ENCODE data around the gene PRKCQ.

PRKCQ gene

GRCh38 chr10:6431186-6431585, 148.9 kb downstream of the PRKCQ start:
- no peak for DNase-seq

DNA sequence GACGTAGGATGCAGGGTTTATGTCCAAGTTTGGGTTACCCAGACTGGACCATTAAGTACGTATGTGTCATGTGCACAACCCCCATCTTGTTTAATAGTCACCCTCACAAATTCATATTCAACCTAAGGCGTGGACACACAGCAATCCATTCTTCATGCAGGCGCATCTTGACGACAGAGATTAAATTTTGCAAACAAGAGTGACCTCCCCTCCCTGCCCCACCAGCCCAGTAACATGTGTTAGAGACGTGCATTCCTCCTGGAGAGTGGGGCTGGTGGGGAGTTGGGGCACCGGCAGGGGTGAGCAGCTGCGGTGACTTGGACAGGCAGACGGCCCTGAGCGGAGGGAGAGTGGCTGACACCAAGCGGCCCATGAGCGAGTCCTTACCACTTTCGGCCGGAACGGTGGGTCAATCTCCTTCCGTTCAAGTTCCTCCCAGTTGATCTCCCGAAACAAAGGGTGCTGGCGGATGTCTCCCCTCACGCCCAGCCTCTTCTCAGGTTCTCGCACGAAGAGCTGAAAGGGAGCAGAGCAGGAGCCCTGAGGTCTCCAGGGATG, 149.6 kb downstream of the PRKCQ start:
- no peak for DNase-seq

DNA sequence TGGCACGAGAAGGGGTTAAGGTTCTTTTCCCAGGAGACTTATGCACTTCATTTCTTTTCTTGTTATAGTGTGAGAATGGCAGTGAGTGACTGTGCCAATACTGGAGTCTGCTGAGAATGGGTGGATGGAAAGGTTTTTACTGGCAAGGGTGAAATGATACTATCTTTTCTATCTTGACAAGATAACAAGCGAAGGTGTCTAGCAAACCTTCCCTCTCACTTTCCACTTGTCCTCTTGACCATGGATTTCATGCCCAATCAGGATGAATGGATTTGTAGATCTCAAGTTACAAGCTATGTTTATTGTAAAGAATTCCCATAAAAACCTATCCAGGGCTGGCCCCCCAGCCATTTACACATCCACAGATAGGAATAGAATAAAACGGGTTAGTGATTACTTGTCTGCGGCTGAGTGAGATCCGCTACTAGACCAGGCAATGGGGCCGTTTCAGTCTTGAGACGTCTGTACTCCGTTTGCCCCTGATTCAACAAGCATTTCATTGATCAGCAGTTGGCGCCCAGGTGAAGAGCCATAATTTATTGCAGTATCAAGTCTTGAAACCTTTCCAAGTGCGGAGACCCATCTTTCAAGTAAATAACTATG, 152.6 kb downstream of the PRKCQ start:
- DNase-seq: no peak

DNA sequence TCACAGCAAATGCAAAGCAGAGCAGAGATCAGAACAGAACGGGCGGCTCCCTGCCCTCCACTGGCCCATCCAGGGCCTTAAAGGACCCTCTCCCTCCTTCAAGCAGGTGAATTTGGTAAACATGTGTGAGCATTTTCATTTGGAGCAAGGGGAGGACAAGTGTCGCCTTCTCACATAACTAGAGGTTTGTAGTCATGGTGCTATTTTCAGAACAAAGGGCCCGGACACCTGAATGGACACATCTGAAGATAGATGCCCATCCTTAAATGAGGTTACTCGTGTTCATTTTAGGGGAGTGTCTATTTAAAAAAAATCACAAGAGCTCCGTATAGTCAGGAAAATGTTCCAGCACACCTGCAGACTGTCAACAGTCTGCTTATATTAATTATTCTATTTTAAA, 153.8 kb downstream of the PRKCQ start:
- no peak for DNase-seq

DNA sequence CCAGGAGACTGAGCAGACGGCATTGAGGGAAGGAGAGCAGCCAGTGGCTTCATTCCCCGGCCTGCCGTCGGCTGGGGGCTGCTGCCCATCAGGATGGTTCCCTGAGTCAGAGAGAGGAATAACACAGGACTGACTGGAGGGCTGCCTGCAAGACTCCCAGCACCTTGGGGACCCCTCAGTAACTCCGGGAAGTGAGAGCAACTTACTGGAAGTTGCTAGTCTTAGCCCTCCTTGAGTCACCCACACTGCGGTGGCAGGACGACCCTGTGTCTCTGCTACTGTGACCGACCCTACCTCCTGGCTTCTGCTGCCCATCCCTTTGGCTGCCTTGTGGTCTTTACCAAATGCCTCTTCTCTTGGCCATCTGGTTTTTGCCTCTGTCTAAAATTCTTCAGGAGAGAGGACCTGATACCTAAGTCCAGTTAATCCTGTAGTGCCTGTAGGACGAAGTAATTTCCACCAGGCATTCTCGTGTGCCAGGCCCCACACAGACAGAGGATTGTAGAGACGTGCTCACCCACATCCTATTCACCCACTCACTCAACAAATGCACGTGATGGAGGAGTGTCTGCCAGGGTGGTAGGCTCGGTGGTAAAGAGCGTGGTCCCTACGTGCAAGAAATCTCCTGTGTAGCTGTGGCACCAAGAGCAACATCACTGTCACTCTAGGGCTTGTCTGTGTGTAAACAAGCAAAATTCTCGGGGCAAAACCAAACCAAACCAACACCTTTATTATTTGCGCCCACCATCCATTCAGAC, 156.5 kb downstream of the PRKCQ start:
- no peak for DNase-seq

DNA sequence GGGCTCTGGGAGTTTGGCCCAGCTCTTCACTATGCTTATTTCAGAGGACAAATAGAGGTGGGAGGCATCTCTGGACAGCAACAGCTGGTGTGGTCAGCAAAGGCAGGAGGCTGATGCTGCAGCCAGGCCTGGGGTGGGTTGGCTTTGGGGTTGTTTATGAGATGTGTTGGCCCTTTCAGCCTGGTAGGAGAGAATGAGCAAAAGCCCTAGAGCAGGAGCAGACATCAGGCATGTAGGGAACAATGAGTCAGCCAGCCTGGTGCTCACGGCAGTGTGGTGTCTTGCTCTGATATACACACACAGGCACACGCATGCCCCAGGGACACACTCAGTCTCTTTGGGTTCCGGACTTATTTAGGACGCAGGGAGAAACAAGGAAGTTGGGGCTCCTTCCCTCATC, 157.1 kb downstream of the PRKCQ start:
- no peak for DNase-seq

DNA sequence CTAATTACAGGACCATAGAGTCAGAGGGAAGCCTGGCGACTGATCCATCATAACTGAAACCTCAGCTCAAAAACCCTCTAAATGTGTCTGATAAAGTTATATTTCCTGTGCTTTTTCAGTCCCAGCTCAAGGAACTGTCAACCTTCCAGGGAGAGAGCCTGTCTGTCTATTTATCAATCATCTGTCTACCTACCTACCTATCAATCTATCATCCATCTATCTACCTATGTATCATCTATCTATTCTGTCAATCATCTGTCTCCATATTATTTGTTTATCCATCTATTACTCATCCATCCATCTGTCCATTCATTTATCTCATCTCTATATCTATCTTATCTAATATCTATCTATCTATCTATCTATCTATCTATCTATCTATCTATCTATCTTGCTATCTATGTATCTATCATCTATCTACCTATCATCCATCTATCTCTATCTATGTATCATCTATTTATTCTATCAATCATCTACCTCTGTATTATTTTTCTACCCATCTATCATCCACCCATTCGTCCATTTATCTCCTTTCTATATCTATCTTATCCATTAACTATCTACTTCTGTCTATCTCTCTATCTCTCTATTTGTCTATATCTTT, 161.4 kb downstream of the PRKCQ start:
- DNase-seq: no peak

DNA sequence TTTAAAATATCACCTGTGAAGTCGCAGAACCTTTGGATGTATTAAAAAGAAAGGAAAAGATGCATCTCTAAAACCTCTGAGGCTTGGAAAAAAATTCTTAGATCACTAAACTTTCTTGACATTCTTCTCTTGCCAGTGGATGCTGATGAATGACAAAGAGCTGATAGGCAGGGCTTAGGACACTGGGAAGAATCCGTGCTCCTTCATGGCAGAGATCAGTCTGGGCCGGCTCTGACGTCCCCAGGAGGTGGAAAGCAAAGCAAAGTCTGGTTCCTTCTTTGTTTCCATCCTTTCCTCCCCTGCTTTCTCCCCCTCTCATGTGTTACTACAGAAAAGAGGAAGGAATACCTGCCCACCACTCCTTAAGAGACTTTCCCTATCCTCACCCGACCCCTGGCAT, 161.9 kb downstream of the PRKCQ start:
- no peak for DNase-seq

DNA sequence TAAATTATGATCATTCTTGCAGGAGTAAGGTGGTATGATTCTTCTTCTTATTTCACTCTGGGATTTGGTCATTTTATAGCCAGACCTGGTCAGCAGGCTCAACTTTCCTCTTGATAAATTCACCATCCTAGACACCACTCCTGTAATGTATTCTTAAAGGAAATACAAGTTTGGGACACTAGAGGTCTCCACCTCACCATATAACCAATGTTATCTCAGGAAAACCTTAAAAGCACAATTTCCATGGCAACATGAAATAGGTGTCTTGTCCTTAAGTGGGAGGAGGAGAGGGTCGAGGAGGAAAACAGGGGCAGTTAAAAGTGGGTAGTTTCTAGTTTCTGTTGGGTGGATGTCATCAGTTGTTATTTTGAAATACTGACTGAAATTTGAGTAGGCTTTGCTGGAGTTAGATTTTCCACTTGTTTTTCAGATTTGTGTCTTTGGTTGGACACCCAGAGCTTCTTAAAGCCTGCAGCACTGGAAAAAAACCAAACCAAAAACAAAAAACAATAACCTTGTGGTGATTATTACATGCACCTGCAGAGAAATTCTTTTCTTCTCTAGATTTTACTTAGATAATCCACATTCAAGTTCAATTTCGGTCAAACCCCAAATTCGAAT, 163.1 kb downstream of the PRKCQ start:
- no peak for DNase-seq

DNA sequence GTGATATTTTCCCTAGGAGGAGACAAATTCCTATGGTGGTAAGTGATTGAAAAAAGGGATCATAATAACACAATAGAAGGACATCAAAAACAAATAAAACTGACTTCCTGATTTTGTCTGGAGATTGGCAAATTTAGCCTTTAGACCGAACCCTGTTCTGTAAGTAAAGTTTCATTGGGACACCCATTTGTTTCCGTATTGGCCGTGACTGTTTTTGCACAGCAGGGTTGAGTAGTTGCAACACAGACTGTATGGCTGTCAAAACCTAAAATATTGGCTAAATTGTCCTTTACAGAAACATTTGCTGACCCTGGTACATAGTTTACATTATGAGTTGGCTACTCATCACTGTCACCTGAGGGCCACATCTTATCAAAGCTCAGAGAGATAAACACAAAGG, 168.6 kb downstream of the PRKCQ start:
- DNase-seq: no peak

GRCh38 chr10:6410830-6411229, 169.2 kb downstream of the PRKCQ start:
- no peak for DNase-seq

- peak; percentile 4 for DNase-seq
Observed at GRCh38 chr10:6409971-6410643, 170.0 kb downstream of the PRKCQ start.

DNA sequence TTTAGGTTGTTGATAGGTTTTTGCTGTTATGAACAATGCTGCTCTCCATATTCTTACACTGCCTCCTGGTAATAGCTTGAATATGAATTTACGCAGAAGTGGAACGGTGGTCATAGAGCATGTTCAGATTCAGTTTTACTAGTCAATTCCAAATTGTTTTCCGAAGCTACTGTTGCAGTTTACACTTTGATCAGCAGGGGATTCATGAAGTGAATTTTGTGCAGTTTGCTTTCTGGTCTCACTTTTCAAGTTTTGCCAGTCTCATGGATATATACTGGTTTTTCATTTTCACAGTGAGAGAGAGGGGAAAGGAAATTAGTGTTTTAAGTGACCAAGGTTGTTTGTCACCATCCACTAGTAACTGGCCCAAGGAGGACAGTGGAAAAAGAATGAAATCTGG, 171.3 kb downstream of the PRKCQ start:
- DNase-seq: no peak

- no peak for DNase-seq
Observed at GRCh38 chr10:6407034-6407721, 172.9 kb downstream of the PRKCQ start.

GRCh38 chr10:6406220-6407033, 173.6 kb downstream of the PRKCQ start:
- DNase-seq: no peak

GRCh38 chr10:6405713-6406112, 174.4 kb downstream of the PRKCQ start:
- no peak for DNase-seq

DNA sequence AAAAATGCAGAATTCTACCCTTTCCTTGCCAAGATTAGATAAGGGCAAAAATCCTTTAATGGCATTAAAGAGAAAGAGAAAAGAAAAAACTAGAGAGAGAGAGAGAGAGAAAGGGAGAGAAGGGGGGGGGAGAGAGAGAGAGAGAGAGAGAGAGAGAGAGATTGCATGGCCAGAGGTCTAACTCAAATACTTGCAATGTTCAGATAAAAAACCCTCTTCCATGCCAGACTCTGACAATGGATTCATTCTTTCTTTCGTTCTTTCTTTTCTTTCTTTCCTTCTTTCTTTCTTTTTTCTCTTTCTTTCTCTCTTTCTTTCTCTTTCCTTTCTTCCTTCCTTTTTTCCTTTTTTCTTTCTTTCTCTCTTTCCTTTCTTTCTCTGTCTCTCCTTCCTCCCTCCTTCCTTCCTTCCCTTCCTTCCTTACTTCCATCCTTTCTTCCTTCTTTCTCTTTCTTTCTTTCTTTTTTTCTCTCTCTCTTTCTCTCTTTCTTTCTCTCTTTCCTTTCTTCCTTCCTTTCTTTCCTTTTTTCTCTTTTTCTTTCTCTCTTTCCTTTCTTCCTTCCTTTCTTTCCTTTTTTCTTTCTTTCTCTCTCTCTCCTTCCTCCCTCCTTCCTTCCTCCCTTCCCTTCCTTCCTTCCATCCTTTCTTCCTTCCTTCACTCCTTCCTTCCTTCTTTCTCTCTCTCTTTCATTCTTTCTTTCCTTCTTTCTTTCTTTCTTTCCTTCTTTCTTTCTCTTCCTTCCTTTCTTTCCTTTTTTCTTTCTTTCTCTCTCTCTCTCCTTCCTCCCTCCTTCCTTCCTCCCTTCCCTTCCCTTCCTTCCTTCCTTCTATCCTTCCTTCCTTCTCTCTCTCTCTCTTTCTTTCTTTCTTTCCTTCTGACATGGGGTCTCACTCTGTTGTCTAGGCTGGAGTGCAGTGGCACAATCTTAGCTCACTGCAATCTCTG, 175.7 kb downstream of the PRKCQ start:
- no peak for DNase-seq

DNA sequence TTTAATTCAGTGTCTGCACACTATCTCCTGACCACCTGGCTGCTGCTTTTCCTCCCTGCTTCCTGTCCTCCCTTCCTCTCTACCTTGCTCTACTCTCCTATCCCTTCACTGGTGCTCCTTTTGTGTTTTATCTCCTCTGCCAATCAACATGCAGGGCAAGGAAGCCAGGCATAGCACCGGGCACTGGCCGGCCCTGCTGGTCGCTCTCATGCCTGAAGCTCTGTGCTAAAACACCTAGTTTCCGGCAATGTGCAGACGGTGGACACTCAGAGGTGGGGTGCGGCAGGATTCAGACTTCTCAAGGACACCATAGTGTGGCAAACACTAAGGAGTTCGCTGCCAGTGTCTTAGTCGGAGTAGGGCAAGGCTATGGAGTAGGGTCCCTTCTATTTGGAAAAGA, 177.1 kb downstream of the PRKCQ start:
- no peak for DNase-seq

GRCh38 chr10:6402349-6402709, 177.7 kb downstream of the PRKCQ start:
- no peak for DNase-seq

DNA sequence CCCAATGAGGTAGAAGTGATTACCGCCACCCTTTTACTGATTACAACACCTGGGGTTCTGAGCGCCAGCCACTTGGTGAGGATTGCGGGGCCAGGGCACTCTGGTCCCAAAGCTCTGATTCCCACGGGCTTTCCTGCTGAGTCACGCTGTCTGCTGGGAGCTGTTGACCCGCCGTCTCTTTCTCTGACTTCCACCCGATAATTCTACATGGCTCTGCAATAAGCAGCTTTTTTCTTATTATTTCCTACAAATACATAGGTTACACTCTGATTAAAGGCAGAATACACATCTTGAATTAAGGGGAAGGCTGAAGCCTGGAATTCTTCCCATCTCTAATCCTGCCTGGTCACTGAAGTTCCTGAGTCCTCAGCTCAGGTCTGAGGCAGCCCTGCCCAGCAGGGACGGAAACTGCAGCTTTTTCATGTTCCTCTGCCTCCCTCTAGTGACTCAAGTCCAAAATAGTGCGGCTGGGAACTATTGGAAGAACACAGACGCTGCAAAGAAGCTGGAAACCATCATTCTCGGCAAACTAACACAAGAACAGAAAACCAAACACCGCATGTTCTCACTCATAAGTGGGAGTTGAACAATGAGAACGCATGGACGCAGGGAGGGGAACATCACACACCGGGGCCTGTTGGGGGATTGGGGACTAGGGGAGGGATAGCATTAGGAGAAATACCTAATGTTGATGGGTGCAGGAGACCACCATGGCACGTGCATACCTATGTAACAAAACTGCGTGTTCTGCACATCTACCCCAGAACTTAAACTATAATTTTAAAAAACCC, 178.3 kb downstream of the PRKCQ start:
- DNase-seq: peak; percentile 62
